SK-N-SH (cell line): Measurements from ENCODE around the gene S1PR3. TPM values are rescaled to one million over a fixed set of nuclear protein-coding genes. Genes with fewer than 3 reads are reported as not detected.

Experiments
- CTCF ChIA-PET: fragments of 300-600, 350-600 bp; formaldehyde crosslinking; extraction: SDS; loops from one replicate; lab custom pipeline; 2021; lab: Yijun Ruan, JAX
- POLR2A ChIA-PET: fragments of 350-600 bp; sonication (Branson Sonifier 250); formaldehyde crosslinking; extraction: SDS; loops from one replicate; lab custom pipeline; 2020; ENCODE audit warnings: antibody characterized with exemption, inconsistent platforms; lab: Yijun Ruan, JAX
- DNase-seq: peaks from one replicate; pipeline ENCODE4 v3.0.0; 2012
- H2AFZ ChIP-seq: fragments of 200-600 bp; sonication (generic); 2 replicates; pipeline ENCODE4 v1.8.1; 2016; ENCODE audit warnings: antibody characterized with exemption, mild to moderate bottlenecking, low read depth
- H3F3A ChIP-seq: fragments of 200-600 bp; sonication (generic); replicated peaks from 2 replicates; pipeline ENCODE3; 2016; ENCODE audit warnings: antibody characterized with exemption, mild to moderate bottlenecking; ENCODE audit not compliant: insufficient read depth
- H3K27ac ChIP-seq, 2 experiments: fragments of 200-500 bp in 1 of 2; fragments of 200-600 bp in 1 of 2; sonication (Bioruptor generic) in 1 of 2; sonication (generic), shearing (Covaris generic) in 1 of 2; 2 replicates each; pipeline versions ENCODE4 v1.5.1 to v1.6.1; 2014 to 2016; ENCODE audit warnings: low read depth in 2 of 2, inconsistent platforms in 1 of 2, low read length in 1 of 2, mild to moderate bottlenecking in 1 of 2, mixed read lengths in 1 of 2
- H3K27me3 ChIP-seq: fragments of 200-600 bp; sonication (generic), shearing (Covaris generic); 2 replicates; pipeline ENCODE4 v1.6.1; 2016; ENCODE audit warnings: mixed run types; ENCODE audit not compliant: insufficient read depth
- H3K36me3 ChIP-seq, 2 experiments: fragments of 200-500 bp in 1 of 2; fragments of 200-600 bp in 1 of 2; sonication (Bioruptor generic) in 1 of 2; sonication (generic) in 1 of 2; replicated peaks in 1 of 2; 2 replicates each; pipeline versions ENCODE3 to v1.5.1; 2014 to 2016; ENCODE audit warnings: low read length in 1 of 2, mild to moderate bottlenecking in 1 of 2; ENCODE audit not compliant: insufficient read depth in 2 of 2, control insufficient read depth in 1 of 2
- H3K4me1 ChIP-seq, 2 experiments: fragments of 200-500 bp in 1 of 2; fragments of 200-600 bp in 1 of 2; sonication (Bioruptor generic) in 1 of 2; sonication (generic), shearing (Covaris generic) in 1 of 2; 2 replicates each; pipeline versions ENCODE4 v1.5.1 to v1.6.1; 2014 to 2016; ENCODE audit warnings: low read depth in 1 of 2, low read length in 1 of 2, mixed run types in 1 of 2; ENCODE audit not compliant: insufficient read depth in 2 of 2, control insufficient read depth in 1 of 2
- H3K4me2 ChIP-seq: fragments of 200-600 bp; sonication (generic), shearing (Covaris generic); 2 replicates; pipeline ENCODE4 v1.6.1; 2017; ENCODE audit warnings: mixed run types
- H3K4me3 ChIP-seq, 2 experiments: fragments of 200-500 bp in 1 of 2; fragments of 200-600 bp in 1 of 2; sonication (Bioruptor generic) in 1 of 2; sonication (generic), shearing (Covaris generic) in 1 of 2; 2 replicates each; pipeline versions ENCODE4 v1.5.1 to v1.8.1; 2014 to 2016; ENCODE audit warnings: low read depth in 2 of 2, inconsistent platforms in 1 of 2, low read length in 1 of 2, mild to moderate bottlenecking in 1 of 2, mixed read lengths in 1 of 2, moderate library complexity in 1 of 2
- H3K79me2 ChIP-seq: fragments of 200-600 bp; sonication (generic); 2 replicates; pipeline ENCODE4 v1.8.1; 2017; ENCODE audit warnings: mild to moderate bottlenecking; ENCODE audit not compliant: insufficient read depth
- H3K9ac ChIP-seq: fragments of 200-600 bp; sonication (generic); 2 replicates; pipeline ENCODE4 v1.6.1; 2017; ENCODE audit warnings: mixed run types
- H3K9me2 ChIP-seq: fragments of 200-600 bp; sonication (generic); 2 replicates; pipeline ENCODE4 v1.6.1; 2017; ENCODE audit warnings: mixed run types
- H3K9me3 ChIP-seq: fragments of 200-600 bp; sonication (generic); 2 replicates; pipeline ENCODE4 v1.6.1; 2017; ENCODE audit warnings: mixed run types, mild to moderate bottlenecking, moderate library complexity
- H4K20me1 ChIP-seq: fragments of 200-600 bp; sonication (generic); 2 replicates; pipeline ENCODE4 v1.6.1; 2017; ENCODE audit warnings: mild to moderate bottlenecking, mixed run types; ENCODE audit not compliant: insufficient read depth
- EZH2phosphoT487 ChIP-seq: fragments of 200-600 bp; sonication (generic); IDR thresholded peaks from 2 replicates; pipeline ENCODE4 v1.6.1; 2017; ENCODE audit warnings: low read depth, mixed run types, mild to moderate bottlenecking, antibody characterized with exemption, moderate library complexity, borderline replicate concordance
- FOSL2 ChIP-seq: IDR thresholded peaks from 2 replicates; pipeline ENCODE4 v1.4.0; 2012; ENCODE audit warnings: low read depth, mild to moderate bottlenecking, moderate library complexity, borderline replicate concordance
- MEF2A ChIP-seq: IDR thresholded peaks from 2 replicates; pipeline ENCODE4 v1.4.0; 2012; ENCODE audit warnings: low read depth, borderline replicate concordance
- NRF1 ChIP-seq: IDR thresholded peaks from 2 replicates; pipeline ENCODE4 v1.6.1; 2012; ENCODE audit warnings: low read depth, mild to moderate bottlenecking, low read length
- POLR2AphosphoS5 ChIP-seq: IDR thresholded peaks from 2 replicates; pipeline ENCODE4 v1.6.1; 2012; ENCODE audit warnings: low read depth, low read length
- RAD21 ChIP-seq: IDR thresholded peaks from 2 replicates; pipeline ENCODE4 v1.6.1; 2012; ENCODE audit warnings: mild to moderate bottlenecking, low read length
- SIN3A ChIP-seq: IDR thresholded peaks from 2 replicates; pipeline ENCODE4 v1.6.1; 2012; ENCODE audit warnings: low read depth, mild to moderate bottlenecking, low read length, moderate library complexity, borderline replicate concordance
- WGBS: methylation state at CpG from one replicate; pipeline ENCODE4 v1.1.6; 2017; ENCODE audit warnings: low lambda C conversion rate; 5-methylcytosine and 5-hydroxymethylcytosine counted together
- polyA plus RNA-seq, 3 experiments: library from polyadenylated mRNA; depleted of rRNA; stranded (reverse); fragments of >200 nt; gene quantifications; 2 replicates each; pipeline ENCODE4 v1.2.3, GENCODE V29; 2012
- TF ChIP-seq, protein P1 (sequence below): fragments of 200-600 bp; sonication (generic); IDR thresholded peaks from 2 replicates; pipeline ENCODE4 v1.6.1; 2017; ENCODE audit warnings: antibody characterized with exemption, mild to moderate bottlenecking, moderate library complexity
- TF ChIP-seq, protein P2 (sequence below): IDR thresholded peaks from 2 replicates; pipeline ENCODE4 v1.4.0; 2012; ENCODE audit warnings: low read depth

S1PR3 gene
- polyA plus RNA-seq, 1 of the 3 experiments (the other 2 are of a cell fraction), result 2.5 TPM

DNA sequence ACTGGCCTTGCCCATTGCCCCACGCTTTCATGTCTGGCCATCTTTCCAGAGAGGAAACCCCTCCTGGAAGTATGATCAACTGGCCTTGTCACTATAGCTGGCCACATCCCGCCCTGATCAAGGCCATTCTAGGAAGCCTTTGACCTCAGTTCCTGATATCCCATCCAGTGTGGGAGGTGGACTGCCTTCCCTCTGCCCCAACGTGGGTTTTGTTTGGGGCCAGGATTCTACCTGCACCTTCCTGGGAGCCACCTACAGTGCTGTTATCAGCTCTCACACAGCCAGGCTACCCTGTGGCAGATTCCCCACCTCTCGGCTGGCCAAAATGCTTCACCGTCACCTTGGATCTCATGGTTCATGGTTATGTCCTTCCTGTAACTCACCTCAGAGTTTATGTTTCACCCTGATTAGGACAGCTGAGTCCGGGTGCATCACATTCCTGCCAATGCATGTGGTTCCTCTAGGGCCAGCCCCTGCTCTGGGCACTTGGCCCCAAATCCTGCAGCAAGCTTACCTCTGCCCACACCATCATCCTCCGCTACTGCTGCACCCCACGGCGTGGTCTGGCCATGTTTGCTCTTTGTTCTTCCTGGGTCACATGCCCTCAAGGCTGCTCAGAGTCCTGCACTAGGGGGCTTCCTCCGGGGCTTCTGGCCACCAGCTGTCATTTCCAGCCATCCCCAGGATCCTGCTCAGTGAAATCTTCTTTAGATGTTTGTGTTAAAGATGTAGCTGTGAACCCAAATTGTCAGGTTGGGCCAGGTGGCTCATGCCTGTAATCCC is 24.2 kb upstream of the S1PR3 start:
- no peak for DNase-seq
- Histone ChIP-seq H3K4me2 (no peak overlapping the region), H3K9ac (no peak overlapping the region), H3F3A (no peaks in the 10 kb centered on the region), H3K36me3 (no peaks in the 10 kb centered on the region), H4K20me1 (no peaks in the 10 kb centered on the region), H3K27me3 (no peaks in the 10 kb centered on the region; the same call in none of the 2 replicates), H3K9me3 (no peaks in the 10 kb centered on the region), H3K4me3 (no peak overlapping the region), H2AFZ (no peak overlapping the region), H3K4me1 (no peaks in the 10 kb centered on the region), H3K79me2 (no peaks in the 10 kb centered on the region), H3K27ac (no peak overlapping the region), H3K9me2 (no peaks in the 10 kb centered on the region)
- no peak for TF ChIP-seq FOSL2
- TF ChIP-seq, protein P1, sequence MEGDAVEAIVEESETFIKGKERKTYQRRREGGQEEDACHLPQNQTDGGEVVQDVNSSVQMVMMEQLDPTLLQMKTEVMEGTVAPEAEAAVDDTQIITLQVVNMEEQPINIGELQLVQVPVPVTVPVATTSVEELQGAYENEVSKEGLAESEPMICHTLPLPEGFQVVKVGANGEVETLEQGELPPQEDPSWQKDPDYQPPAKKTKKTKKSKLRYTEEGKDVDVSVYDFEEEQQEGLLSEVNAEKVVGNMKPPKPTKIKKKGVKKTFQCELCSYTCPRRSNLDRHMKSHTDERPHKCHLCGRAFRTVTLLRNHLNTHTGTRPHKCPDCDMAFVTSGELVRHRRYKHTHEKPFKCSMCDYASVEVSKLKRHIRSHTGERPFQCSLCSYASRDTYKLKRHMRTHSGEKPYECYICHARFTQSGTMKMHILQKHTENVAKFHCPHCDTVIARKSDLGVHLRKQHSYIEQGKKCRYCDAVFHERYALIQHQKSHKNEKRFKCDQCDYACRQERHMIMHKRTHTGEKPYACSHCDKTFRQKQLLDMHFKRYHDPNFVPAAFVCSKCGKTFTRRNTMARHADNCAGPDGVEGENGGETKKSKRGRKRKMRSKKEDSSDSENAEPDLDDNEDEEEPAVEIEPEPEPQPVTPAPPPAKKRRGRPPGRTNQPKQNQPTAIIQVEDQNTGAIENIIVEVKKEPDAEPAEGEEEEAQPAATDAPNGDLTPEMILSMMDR, result no peak
- ChIA-PET POLR2A (no interaction called here), CTCF (interaction anchor here (0.5 kb wide), 1 partner anchor 123 kb away, joined by 3 read pairs; no protein-coding TSS in a partner anchor)
- WGBS, result 67% methylated on average over 10 of the region's 10 CpGs

GRCh38 chr9:88968799-88969198 is 22.5 kb upstream of the S1PR3 start:
- no peaks in the 10 kb centered on the region for H3K4me1 ChIP-seq
- no peaks in the 10 kb centered on the region for H3K36me3 ChIP-seq
- no peaks in the 10 kb centered on the region for H4K20me1 ChIP-seq
- ChIA-PET POLR2A (no interaction called here), CTCF (no interaction called here)
- H3K9me2 ChIP-seq, result no peaks in the 10 kb centered on the region
- H3K9ac ChIP-seq, result no peak overlapping the region
- 84% methylated on average over 4 of the region's 4 CpGs for WGBS
- H3K4me2 ChIP-seq, result no peak overlapping the region
- no peaks in the 10 kb centered on the region for H3K79me2 ChIP-seq
- no peak overlapping the region for H2AFZ ChIP-seq
- no peak overlapping the region for H3K27ac ChIP-seq
- no peaks in the 10 kb centered on the region; the same call in 1 of the 2 replicates for H3K27me3 ChIP-seq
- DNase-seq, result no peak
- no peaks in the 10 kb centered on the region for H3K9me3 ChIP-seq
- no peak overlapping the region for H3K4me3 ChIP-seq
- no peaks in the 10 kb centered on the region for H3F3A ChIP-seq
- no peak for TF ChIP-seq SIN3A
- TF ChIP-seq, protein P2, sequence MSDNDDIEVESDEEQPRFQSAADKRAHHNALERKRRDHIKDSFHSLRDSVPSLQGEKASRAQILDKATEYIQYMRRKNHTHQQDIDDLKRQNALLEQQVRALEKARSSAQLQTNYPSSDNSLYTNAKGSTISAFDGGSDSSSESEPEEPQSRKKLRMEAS, result no peak
- no peak for TF ChIP-seq EZH2phosphoT487
- TF ChIP-seq MEF2A, result no peak
- TF ChIP-seq RAD21, result no peak
- no peak for TF ChIP-seq NRF1
- TF ChIP-seq POLR2AphosphoS5, result no peak
